GM21786 (cell line): ENCODE measurements around the gene PRKACG.
A peak's percentile ranks its signal among the peaks of the same experiment; 100 is the strongest.

ENCODE experiments used
- ATAC-seq: cut with Tn5 transposase; IDR thresholded peaks from one replicate; pipeline ENCODE4 v1.9.1; 2021; ENCODE audit not compliant: unreplicated experiment

Gene PRKACG

DNA sequence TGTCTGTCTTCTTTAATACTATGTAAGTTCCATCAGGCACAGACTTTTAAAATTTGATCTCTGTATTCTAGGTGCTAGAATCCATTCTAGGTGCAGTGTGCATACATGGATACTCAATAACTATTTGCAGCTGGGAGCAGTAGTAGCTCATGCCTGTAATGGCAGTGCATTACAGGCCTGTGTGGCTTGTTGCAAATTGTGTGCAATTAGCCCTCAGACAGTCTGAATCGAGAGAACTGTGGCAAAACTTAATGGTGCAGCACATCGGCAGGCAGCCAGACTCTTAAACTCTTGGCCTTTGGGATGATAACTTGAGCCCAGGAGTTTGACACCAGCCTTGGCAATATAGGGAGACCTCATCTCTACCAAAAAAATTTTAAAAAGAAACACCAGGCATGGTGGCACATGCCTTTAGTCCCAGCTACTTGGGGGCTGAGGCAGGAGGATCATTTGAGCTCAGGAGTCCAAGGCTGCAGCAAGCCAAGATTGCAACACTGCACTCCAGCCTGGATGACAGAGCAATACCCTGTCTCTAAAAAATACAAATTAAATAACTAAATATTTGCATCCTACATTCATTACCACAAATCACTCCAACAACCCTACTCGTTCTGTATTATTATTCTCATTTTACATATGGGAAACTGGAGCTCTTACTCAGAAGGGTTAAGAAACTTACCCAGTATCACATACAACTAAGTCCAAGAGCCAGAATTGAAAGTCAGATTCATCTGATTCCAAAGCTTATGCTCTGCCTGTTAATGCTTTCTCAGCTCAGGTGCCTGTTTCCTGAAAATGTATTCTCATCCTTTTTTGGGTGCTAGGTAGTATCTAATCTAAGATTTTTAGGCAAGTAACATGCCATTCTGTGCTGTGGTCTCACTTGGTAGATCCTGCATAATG is 30.1 kb downstream of the PRKACG start:
- no peak for ATAC-seq

DNA sequence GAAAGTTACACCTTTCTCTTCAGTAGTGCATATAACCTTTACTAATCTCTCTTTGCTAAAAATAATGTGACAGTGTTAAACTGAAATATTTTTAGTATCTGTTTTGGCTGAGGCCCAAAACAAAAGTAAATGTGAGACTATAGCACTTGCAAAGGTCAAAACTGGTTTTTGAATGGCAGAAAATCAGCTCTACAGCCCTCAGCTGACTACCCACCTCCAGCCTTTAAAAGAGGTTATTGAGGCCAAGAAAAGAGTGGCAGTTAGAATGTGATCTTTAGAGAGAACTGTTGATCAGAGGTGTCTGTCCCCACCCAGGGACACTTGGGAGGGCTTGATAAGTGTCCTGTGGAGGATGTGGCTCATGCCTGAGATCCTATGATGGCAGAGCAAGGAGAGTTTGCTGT is 30.9 kb downstream of the PRKACG start:
- ATAC-seq: peak; percentile 50

DNA sequence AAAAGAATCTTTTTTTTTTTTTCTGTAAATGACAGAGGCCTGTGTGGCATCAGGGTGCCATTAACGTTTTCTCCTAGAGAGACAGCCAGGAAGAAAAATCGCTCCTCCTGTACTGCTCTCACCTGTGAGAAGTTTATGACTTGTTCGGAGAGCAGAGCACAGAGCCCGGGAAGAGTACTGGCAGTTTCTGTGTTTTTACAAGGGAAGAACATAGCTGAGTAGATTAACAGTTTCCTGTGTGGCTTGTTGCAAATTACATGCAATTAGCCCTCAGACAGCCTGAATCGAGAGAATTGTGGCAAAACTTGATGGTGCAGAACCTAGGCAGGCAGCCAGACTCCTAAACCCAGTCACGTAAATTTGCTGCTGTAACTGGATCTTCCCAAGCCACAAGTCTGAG is 32.1 kb downstream of the PRKACG start:
- ATAC-seq: peak; percentile 56

DNA sequence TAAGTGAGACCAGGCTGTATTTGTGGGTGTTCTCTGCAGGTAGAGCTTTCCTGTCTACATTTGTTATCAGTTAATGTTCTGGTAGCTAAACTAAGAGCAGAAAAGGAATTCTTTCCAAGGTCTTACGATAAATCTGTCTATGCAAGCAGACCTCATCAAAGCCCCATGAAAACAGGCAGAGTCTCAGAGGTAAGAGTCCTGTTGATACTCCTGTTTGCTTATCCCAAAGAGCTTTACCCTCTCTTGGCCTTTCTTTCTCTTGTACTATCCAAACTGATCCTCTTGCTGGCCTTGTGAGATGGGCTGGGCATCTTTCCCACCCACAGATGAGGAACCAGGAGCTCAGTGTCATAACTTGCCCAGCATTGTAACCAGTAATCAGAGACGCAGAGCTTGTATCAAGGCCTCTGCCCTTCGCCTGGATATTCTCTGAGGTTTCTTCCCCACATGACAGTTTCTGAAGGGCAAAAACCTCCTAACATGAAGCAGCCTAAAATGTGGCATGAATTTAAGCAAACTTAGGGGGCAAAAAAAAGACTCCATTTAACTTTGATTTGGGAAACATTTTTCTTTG is 33.5 kb downstream of the PRKACG start:
- ATAC-seq: no peak

DNA sequence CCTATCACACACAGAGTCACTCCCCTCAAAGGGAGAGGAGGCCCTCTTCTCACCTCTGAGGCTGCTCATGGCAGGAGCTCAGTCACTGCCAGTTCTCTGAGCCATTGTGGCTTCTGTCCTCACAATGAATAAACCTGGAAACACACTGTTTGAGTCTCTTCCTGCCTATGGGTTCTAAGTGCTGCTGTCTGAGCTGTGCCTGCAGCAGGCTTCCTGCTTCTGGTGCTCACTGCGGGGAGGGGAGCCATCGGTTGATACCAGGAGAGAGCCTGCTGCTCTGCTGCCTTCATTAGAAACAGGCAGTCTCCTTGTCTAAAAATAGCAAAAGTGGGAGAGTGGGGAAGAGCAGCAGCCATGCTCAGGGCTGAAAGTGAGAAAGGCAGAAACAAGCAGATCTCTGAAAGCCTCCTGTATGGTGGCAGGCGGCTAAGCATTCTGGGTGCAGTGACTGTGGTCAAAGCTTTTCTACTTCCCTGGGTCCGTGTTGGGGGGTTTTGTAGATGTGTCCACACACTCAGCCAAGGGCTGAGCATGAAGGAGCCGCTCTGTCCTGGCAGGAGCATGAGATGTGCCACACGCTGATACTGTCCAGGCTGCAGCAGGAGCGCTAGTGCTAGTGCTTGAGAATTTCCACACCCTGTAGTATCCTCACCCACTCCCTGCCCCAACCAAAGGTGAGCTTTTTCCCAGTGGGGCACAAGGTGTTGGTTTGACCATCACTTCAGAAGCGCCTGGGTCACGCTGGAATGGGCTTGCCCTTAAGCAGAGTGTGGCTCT is 34.2 kb downstream of the PRKACG start:
- ATAC-seq: no peak

DNA sequence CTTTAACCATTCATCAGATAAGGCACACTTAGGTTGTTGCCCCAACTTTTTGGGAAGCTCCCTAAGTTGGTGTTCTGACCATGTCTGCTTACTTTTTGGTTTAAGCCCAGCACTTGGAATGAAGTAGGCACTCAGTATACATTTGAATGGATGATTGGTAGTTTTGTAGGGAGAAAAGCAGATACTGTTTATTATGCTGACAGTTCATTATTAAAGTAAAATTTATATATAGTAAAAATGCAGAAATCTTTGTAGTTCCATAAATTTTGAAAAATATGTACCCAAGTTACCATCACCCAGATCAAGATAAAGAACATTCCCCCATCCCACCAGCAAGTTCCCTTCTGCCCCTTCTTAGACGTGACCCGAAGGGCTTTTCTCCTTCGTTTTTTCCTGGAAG is 35.4 kb downstream of the PRKACG start:
- ATAC-seq: no peak

DNA sequence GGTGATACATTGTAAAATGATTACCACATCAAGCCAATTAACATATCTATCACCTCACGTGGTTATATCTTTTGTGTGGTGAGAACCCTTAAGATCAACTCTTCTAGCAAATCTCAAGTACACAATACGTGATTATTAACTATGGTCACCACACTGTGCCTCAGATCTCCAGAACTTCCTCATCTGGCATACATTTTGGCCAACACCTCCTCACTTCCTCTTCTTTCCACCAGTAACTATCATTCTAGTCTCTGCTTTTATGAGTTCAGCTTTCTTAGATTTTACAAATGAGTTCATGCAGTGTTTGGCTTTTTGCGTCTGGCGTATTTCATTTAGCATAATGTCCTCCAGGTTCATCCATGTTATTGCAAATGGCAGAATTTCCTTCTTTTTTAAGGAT is 35.8 kb downstream of the PRKACG start:
- ATAC-seq: no peak

DNA sequence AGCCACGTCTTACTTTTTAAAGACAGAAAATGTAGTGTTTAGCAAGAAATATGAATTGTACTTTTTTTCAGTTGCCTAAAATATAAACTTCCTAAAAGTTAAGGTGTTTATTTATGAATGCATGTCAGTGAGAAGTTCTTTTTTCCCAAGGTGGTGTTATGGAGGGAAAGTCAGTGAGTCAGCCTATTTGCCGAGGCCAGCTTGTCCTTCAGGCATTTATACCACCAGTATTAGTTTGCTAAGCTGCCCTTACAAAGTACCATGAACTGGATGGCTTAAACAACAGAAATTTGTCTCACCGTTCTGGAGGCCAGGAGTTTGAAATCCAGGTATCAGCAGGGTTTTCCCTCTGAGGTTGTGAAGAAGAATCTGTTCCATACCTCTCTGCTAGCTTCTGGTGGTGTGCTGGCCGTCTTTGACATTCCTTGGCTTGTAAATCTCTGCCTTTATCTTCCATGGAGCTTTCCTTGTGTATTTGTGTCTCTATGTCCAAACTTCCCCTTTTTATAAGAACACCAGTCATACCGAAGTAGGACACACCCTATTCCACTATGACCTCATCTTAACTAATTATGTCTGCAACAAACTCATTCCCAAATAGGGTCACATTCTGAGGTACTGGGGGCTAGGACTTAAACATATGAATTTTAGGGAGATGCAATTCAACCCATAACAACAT is 38.4 kb downstream of the PRKACG start:
- no peak for ATAC-seq

DNA sequence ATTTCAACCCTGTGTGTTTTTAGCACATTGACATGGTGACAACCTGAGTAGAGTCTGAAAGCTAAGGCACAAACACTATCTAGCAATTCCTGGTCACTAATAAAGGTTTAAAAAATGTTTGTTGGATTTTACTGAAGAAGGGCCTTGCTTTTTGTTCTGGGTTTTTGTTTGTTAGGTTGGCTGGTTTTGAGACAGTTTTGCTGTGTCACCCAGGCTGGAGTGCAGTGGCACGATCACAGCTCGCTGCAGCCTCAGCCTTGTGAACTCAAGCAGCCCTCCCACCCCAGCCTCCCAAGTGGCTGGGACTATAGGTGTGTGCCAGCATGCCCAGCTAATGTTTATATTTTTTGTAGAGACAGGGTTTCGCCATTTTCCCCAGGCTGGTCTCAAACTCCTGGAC is 39.0 kb downstream of the PRKACG start:
- no peak for ATAC-seq

DNA sequence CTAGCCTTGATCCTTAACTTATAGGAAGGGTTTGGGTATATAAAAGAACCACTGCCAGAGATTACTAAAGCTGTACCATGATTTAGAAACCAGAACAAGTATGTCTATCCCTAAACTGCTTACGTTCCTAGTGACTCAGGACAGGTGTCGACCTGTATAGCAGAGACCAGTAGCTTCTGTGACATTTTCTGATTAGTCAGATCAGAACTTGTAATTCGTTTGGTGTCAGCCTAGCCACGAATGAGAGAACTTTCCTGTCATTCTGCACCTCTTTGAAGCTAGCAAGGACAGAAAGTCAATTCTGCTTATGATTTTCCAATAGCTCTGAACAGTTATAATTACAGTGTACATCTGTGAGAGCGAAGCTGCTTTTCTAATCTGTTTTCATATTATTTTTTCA is 39.5 kb downstream of the PRKACG start:
- ATAC-seq: peak; percentile 86

DNA sequence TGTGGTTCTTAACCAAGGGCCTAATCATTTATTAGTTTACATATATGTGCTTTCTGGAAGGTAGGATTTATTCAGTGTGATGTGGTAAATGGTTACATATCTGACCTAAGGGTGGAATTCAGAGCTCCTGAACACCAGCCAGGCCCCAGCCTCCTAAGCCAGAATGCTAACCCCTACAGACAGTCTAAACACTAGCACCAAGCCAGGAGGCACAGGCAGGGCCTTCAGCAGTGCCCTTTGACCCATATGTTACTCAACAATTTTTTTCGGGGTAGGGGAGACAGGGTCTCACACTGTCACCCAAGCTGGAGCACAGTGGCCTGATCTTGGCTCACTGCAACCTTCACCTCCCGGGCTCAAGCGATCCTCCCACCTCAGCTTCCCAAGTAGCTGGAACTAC is 40.3 kb downstream of the PRKACG start:
- no peak for ATAC-seq

DNA sequence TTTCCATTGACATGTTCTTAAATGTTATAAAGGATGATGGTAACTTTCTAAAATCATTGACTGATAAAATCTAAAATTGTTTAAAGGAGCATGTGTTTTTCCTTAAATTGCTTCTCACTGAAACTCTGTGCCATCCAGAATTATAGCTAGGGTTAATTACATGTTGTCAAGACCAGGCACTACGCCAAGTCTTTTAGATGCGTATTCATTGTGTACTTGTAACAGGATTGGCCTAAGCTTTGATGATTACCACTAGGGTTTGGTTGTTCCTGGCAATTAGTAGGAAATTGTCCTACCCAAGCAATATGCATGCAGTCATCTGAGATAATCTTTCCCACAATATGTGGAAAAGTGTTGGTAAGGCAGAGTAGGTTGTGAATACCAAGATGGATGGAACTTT is 43.8 kb downstream of the PRKACG start:
- ATAC-seq: no peak

DNA sequence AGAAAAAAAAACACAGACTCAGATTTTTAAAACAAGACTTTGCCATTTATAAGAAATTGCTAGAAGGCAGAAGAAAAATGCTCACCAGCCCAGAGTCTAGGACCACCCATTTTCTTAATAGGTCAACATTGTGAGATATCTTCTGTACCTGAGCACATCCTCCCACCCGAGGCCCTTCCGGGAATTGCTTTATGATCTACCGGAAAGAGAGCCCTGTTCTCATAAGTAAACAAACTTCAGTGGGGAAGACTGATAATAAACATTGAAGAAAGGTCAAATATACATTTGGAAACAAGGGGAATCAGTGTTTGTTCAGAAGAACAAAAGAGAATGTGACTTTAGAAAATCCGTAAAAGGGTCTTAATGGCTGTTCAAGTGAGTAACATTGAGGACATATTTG is 44.4 kb downstream of the PRKACG start:
- ATAC-seq: no peak

DNA sequence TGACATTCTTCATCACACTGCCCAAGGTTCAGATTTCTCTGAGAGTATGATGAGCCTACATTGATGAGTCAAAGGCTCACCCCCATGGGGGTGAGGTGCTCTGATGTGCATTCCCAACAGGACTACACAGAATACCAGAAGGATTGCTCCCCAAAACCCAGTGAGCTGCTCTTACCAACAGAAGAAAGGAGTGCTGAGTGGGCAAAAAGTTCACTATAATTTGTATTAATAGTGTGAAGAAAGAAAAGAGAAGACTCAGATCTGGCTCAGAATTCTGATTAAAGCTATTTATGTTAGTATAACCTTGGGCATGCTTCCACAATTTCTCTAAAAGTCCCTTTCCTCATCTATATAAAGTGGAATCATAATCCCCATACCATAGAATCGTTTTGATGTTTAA is 46.1 kb downstream of the PRKACG start:
- no peak for ATAC-seq

DNA sequence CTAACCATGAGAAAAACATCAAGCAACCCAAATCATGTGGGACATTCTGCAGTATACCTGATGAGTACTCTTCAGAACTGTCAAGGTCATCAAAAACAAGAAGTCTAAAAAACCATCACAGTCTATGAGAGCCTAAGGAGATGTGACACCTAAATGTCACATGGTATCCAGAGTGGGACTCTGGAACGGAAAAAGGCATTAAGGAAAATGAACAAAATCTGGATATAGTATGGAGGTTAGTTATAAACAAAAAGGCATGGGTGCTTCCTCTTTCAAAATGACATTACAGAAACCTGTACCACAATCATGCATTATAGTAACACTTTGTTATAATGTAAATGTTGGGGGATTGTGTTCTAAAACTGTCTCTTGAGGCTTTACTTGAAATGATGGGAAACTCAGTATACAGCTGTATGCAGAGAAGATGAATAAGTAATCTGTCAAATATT is 47.4 kb downstream of the PRKACG start:
- peak; percentile 81 for ATAC-seq

DNA sequence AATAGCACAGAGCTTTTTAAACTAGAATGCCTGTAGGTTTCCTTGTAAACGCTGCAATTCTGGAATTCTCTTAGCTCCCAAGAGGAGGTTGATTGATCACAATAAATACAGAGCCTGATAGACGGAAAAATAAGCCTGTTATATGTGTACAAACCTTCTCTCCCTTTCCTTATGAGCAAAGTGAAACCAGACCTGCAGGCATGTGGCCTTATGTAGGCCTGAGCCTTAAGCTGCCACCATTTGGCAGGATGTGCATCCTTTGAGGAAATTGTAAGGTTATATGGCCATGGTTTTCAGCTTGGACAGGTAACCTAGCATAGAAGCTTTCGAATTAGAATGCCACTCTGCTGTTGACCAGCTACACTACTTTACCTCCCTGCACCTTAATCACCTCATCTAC is 49.1 kb downstream of the PRKACG start:
- ATAC-seq: no peak

DNA sequence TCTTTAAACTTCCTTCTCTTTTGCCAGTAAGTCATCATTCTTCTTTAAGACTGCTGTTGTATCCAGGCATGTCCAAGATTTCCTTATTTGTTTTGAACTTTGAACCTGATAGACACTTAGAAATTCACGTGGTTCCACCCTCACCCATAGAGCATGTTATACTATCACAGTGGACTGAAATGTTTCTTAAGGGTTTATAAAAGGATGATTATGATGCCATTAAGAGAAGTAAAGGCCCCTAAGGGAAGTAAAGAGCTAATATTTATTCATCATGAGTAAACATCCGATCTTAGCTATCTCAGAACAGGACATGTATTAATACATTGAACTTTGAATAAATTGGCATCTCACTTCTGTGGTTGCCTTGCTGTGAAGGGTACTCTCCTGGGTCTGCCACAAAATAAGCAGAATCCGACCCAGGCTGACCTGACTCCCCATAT is 49.8 kb downstream of the PRKACG start:
- no peak for ATAC-seq

DNA sequence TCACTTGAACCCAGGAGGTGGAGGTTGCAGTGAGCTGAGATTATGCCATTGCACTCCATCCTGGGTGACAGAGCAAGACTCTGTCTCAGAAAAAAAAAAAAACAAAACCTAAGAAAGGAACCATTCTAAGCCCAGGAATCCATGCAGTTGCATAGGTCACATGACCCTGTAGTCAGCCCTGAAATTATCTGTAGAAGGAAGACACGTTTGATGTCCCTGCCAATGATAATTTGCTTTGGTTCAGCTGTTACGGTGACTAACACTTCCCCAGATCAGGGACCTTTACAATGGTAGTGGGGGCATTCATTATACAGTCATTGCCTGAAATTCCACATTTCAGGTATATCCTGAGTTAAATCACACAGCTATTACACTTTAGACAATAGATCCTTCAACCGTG is 50.5 kb downstream of the PRKACG start:
- ATAC-seq: no peak
